Epithelial cell of umbilical artery (primary cell): ENCODE results near the gene ZNF527. TPM values are rescaled to one million over a fixed set of nuclear protein-coding genes. Genes with fewer than 3 reads are reported as not detected.

Experiments used
- total RNA-seq: library from RNA; depleted of rRNA; stranded (reverse); fragments of >200 nt; gene quantifications from 2 replicates; pipeline ENCODE4 v1.2.3, GENCODE V29; 2014

Gene ZNF527
- total RNA-seq = 4.5 and 6.1 TPM in 2 replicates

GRCh38 chr19:37370880-37371661 is at the start of gene ZNF527:
TSS of gene ZNF527 (plus strand) at chr19:37371099. CDS start at chr19:37374199, 3,100 bp downstream.

Other genes starting within 250 kb of the ZNF527 start
- gene ZNF585A, start 198.4 kb upstream of the ZNF527 start, total RNA-seq = 5.5 and 11.7 TPM in 2 replicates
- 3.9 and 7.1 TPM in 2 replicates for gene ZNF585B, start 160.6 kb upstream of the ZNF527 start, total RNA-seq
- 2.9 and 4.6 TPM in 2 replicates for gene ZNF383, start 152.9 kb upstream of the ZNF527 start, total RNA-seq
- 4.9 and 5.8 TPM in 2 replicates for gene ZNF569, start 96.3 kb downstream of the ZNF527 start, total RNA-seq
- gene ZNF570, start 98.3 kb downstream of the ZNF527 start, total RNA-seq = 4.9 and 6.2 TPM in 2 replicates
- under 0.01 and 0.15 TPM in 2 replicates for gene ZNF793, start 135.8 kb downstream of the ZNF527 start, total RNA-seq
- 0.97 and 1.8 TPM in 2 replicates for gene ZNF571, start 223.7 kb downstream of the ZNF527 start, total RNA-seq
- gene ZNF540, start 223.8 kb downstream of the ZNF527 start, total RNA-seq = under 0.01 and 0.15 TPM in 2 replicates